SK-N-SH (cell line): ENCODE measurements around the gene BARX1. TPM values are rescaled to one million over a fixed set of nuclear protein-coding genes. Genes with fewer than 3 reads are reported as not detected.

Source experiments
- CTCF ChIA-PET: fragments of 300-600, 350-600 bp; formaldehyde crosslinking; extraction: SDS; loops from one replicate; lab custom pipeline; 2021; lab: Yijun Ruan, JAX
- POLR2A ChIA-PET: fragments of 350-600 bp; sonication (Branson Sonifier 250); formaldehyde crosslinking; extraction: SDS; loops from one replicate; lab custom pipeline; 2020; ENCODE audit warnings: antibody characterized with exemption, inconsistent platforms; lab: Yijun Ruan, JAX
- DNase-seq: peaks from one replicate; pipeline ENCODE4 v3.0.0; 2012
- H2AFZ ChIP-seq: fragments of 200-600 bp; sonication (generic); 2 replicates; pipeline ENCODE4 v1.8.1; 2016; ENCODE audit warnings: antibody characterized with exemption, mild to moderate bottlenecking, low read depth
- H3F3A ChIP-seq: fragments of 200-600 bp; sonication (generic); replicated peaks from 2 replicates; pipeline ENCODE3; 2016; ENCODE audit warnings: antibody characterized with exemption, mild to moderate bottlenecking; ENCODE audit not compliant: insufficient read depth
- H3K27ac ChIP-seq, 2 experiments: fragments of 200-500 bp in 1 of 2; fragments of 200-600 bp in 1 of 2; sonication (Bioruptor generic) in 1 of 2; sonication (generic), shearing (Covaris generic) in 1 of 2; 2 replicates each; pipeline versions ENCODE4 v1.5.1 to v1.6.1; 2014 to 2016; ENCODE audit warnings: low read depth in 2 of 2, inconsistent platforms in 1 of 2, low read length in 1 of 2, mild to moderate bottlenecking in 1 of 2, mixed read lengths in 1 of 2
- H3K27me3 ChIP-seq: fragments of 200-600 bp; sonication (generic), shearing (Covaris generic); 2 replicates; pipeline ENCODE4 v1.6.1; 2016; ENCODE audit warnings: mixed run types; ENCODE audit not compliant: insufficient read depth
- H3K36me3 ChIP-seq, 2 experiments: fragments of 200-500 bp in 1 of 2; fragments of 200-600 bp in 1 of 2; sonication (Bioruptor generic) in 1 of 2; sonication (generic) in 1 of 2; replicated peaks in 1 of 2; 2 replicates each; pipeline versions ENCODE3 to v1.5.1; 2014 to 2016; ENCODE audit warnings: low read length in 1 of 2, mild to moderate bottlenecking in 1 of 2; ENCODE audit not compliant: insufficient read depth in 2 of 2, control insufficient read depth in 1 of 2
- H3K4me1 ChIP-seq, 2 experiments: fragments of 200-500 bp in 1 of 2; fragments of 200-600 bp in 1 of 2; sonication (Bioruptor generic) in 1 of 2; sonication (generic), shearing (Covaris generic) in 1 of 2; 2 replicates each; pipeline versions ENCODE4 v1.5.1 to v1.6.1; 2014 to 2016; ENCODE audit warnings: low read depth in 1 of 2, low read length in 1 of 2, mixed run types in 1 of 2; ENCODE audit not compliant: insufficient read depth in 2 of 2, control insufficient read depth in 1 of 2
- H3K4me2 ChIP-seq: fragments of 200-600 bp; sonication (generic), shearing (Covaris generic); 2 replicates; pipeline ENCODE4 v1.6.1; 2017; ENCODE audit warnings: mixed run types
- H3K4me3 ChIP-seq, 2 experiments: fragments of 200-500 bp in 1 of 2; fragments of 200-600 bp in 1 of 2; sonication (Bioruptor generic) in 1 of 2; sonication (generic), shearing (Covaris generic) in 1 of 2; 2 replicates each; pipeline versions ENCODE4 v1.5.1 to v1.8.1; 2014 to 2016; ENCODE audit warnings: low read depth in 2 of 2, inconsistent platforms in 1 of 2, low read length in 1 of 2, mild to moderate bottlenecking in 1 of 2, mixed read lengths in 1 of 2, moderate library complexity in 1 of 2
- H3K79me2 ChIP-seq: fragments of 200-600 bp; sonication (generic); 2 replicates; pipeline ENCODE4 v1.8.1; 2017; ENCODE audit warnings: mild to moderate bottlenecking; ENCODE audit not compliant: insufficient read depth
- H3K9ac ChIP-seq: fragments of 200-600 bp; sonication (generic); 2 replicates; pipeline ENCODE4 v1.6.1; 2017; ENCODE audit warnings: mixed run types
- H3K9me2 ChIP-seq: fragments of 200-600 bp; sonication (generic); 2 replicates; pipeline ENCODE4 v1.6.1; 2017; ENCODE audit warnings: mixed run types
- H3K9me3 ChIP-seq: fragments of 200-600 bp; sonication (generic); 2 replicates; pipeline ENCODE4 v1.6.1; 2017; ENCODE audit warnings: mixed run types, mild to moderate bottlenecking, moderate library complexity
- H4K20me1 ChIP-seq: fragments of 200-600 bp; sonication (generic); 2 replicates; pipeline ENCODE4 v1.6.1; 2017; ENCODE audit warnings: mild to moderate bottlenecking, mixed run types; ENCODE audit not compliant: insufficient read depth
- ELF1 ChIP-seq: IDR thresholded peaks from 2 replicates; pipeline ENCODE4 v1.4.0; 2012
- EP300 ChIP-seq, 2 experiments: IDR thresholded peaks; 2 replicates each; pipeline versions ENCODE4 v1.4.0 to v1.6.1; 2012; ENCODE audit warnings: borderline replicate concordance in 1 of 2, low read depth in 1 of 2, low read length in 1 of 2
- EZH2phosphoT487 ChIP-seq: fragments of 200-600 bp; sonication (generic); IDR thresholded peaks from 2 replicates; pipeline ENCODE4 v1.6.1; 2017; ENCODE audit warnings: low read depth, mixed run types, mild to moderate bottlenecking, antibody characterized with exemption, moderate library complexity, borderline replicate concordance
- FOSL2 ChIP-seq: IDR thresholded peaks from 2 replicates; pipeline ENCODE4 v1.4.0; 2012; ENCODE audit warnings: low read depth, mild to moderate bottlenecking, moderate library complexity, borderline replicate concordance
- FOXJ3 ChIP-seq: sonication (generic); formaldehyde crosslinking; IDR thresholded peaks from 2 replicates; pipeline ENCODE4 v1.5.1; 2020; ENCODE audit warnings: mild to moderate bottlenecking, missing genetic modification reagents
- FOXM1 ChIP-seq: IDR thresholded peaks from 2 replicates; pipeline ENCODE4 v1.4.0; 2012; ENCODE audit warnings: low read depth, mild to moderate bottlenecking
- JUND ChIP-seq: IDR thresholded peaks from 2 replicates; pipeline ENCODE4 v1.4.0; 2012
- MXI1 ChIP-seq: IDR thresholded peaks from 2 replicates; pipeline ENCODE4 v1.6.1; 2012; ENCODE audit warnings: mild to moderate bottlenecking, low read depth, low read length, improper control_type of control experiment
- RAD21 ChIP-seq: IDR thresholded peaks from 2 replicates; pipeline ENCODE4 v1.6.1; 2012; ENCODE audit warnings: mild to moderate bottlenecking, low read length
- RCOR1 ChIP-seq: fragments of 150-350 bp; IDR thresholded peaks from 2 replicates; pipeline ENCODE4 v1.6.1; 2017; ENCODE audit warnings: antibody characterized with exemption, low read length
- REST ChIP-seq: IDR thresholded peaks from 2 replicates; pipeline ENCODE4 v1.6.1; 2012; ENCODE audit warnings: mild to moderate bottlenecking, low read depth, low read length, moderate library complexity
- TAF1 ChIP-seq: IDR thresholded peaks from 2 replicates; pipeline ENCODE4 v1.6.1; 2012; ENCODE audit warnings: low read depth, mild to moderate bottlenecking, low read length, moderate library complexity, borderline replicate concordance
- TCF12 ChIP-seq: IDR thresholded peaks from 2 replicates; pipeline ENCODE4 v1.4.0; 2012
- TEAD4 ChIP-seq: IDR thresholded peaks from 2 replicates; pipeline ENCODE4 v1.4.0; 2012; ENCODE audit warnings: mild to moderate bottlenecking, borderline replicate concordance; ENCODE audit not compliant: insufficient read depth
- YY1 ChIP-seq: IDR thresholded peaks from 2 replicates; pipeline ENCODE4 v1.4.0; 2012; ENCODE audit warnings: low read depth, mild to moderate bottlenecking
- ZBTB33 ChIP-seq: IDR thresholded peaks from 2 replicates; pipeline ENCODE4 v1.4.0; 2012; ENCODE audit warnings: low read depth, borderline replicate concordance
- polyA plus RNA-seq, 3 experiments: library from polyadenylated mRNA; depleted of rRNA; stranded (reverse); fragments of >200 nt; gene quantifications; 2 replicates each; pipeline ENCODE4 v1.2.3, GENCODE V29; 2012
- TF ChIP-seq, protein P1 (sequence below): fragments of 150-350 bp; IDR thresholded peaks from 2 replicates; pipeline ENCODE4 v1.6.1; 2017; ENCODE audit warnings: antibody characterized with exemption, low read length, low read depth, borderline replicate concordance
- TF ChIP-seq, protein P2 (sequence below): fragments of 200-600 bp; sonication (generic); IDR thresholded peaks from 2 replicates; pipeline ENCODE4 v1.6.1; 2017; ENCODE audit warnings: antibody characterized with exemption, mild to moderate bottlenecking, moderate library complexity

BARX1 gene
- polyA plus RNA-seq, 1 of the 3 experiments (the other 2 are of a cell fraction) = not detected

DNA sequence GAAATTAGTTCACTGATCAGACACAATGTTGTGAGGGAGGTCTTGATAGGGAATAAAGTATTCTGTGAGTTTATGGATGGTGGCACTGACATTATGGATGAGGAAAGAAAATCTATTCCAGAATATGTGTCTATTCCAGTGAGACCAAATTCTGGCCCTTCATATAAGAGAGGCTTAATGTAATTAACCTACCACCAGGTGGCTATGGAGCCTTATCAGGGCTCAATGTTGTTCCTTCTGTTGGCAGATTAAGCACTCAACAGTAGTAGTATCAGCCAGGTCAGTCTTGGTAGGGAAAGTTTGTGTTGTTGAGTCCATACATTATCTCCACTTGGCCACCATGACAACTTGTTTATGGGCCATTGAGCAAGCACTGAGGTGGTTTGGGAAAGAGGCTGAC, 41.7 kb upstream of the BARX1 start:
- Histone ChIP-seq H4K20me1 (no peaks in the 10 kb centered on the region), H3K9me3 (no peaks in the 10 kb centered on the region), H3K4me3 (no peak overlapping the region), H3K4me2 (no peak overlapping the region), H3K36me3 (no peaks in the 10 kb centered on the region), H3K79me2 (no peaks in the 10 kb centered on the region), H3K27ac (no peak overlapping the region), H3K9me2 (no peaks in the 10 kb centered on the region), H3K4me1 (no peaks in the 10 kb centered on the region; a peak in 1 of 4 replicates), H3K27me3 (no peaks in the 10 kb centered on the region), H2AFZ (no peak overlapping the region), H3K9ac (no peak overlapping the region), H3F3A (no peaks in the 10 kb centered on the region)
- POLR2A ChIA-PET = no interaction called here
- no peak for TF ChIP-seq TAF1
- TF ChIP-seq ELF1 = no peak
- no peak for TF ChIP-seq EP300 (IDR thresholded peaks at IDR 0.05; ENCODE audit: borderline replicate concordance in 1 of 2, low read depth in 1 of 2, low read length in 1 of 2)
- no peak for TF ChIP-seq FOXJ3 (CRISPR knock-in tag)
- TF ChIP-seq, protein P1, sequence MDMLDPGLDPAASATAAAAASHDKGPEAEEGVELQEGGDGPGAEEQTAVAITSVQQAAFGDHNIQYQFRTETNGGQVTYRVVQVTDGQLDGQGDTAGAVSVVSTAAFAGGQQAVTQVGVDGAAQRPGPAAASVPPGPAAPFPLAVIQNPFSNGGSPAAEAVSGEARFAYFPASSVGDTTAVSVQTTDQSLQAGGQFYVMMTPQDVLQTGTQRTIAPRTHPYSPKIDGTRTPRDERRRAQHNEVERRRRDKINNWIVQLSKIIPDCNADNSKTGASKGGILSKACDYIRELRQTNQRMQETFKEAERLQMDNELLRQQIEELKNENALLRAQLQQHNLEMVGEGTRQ = no peak
- TF ChIP-seq REST = no peak
- no peak for TF ChIP-seq TCF12
- no peak for TF ChIP-seq MXI1
- no peak for TF ChIP-seq TEAD4
- no peak for TF ChIP-seq EZH2phosphoT487
- no peak for TF ChIP-seq FOSL2
- TF ChIP-seq JUND = no peak
- TF ChIP-seq RAD21 = no peak
- no peak for TF ChIP-seq RCOR1
- TF ChIP-seq ZBTB33 = no peak
- TF ChIP-seq FOXM1 = no peak
- TF ChIP-seq, protein P2, sequence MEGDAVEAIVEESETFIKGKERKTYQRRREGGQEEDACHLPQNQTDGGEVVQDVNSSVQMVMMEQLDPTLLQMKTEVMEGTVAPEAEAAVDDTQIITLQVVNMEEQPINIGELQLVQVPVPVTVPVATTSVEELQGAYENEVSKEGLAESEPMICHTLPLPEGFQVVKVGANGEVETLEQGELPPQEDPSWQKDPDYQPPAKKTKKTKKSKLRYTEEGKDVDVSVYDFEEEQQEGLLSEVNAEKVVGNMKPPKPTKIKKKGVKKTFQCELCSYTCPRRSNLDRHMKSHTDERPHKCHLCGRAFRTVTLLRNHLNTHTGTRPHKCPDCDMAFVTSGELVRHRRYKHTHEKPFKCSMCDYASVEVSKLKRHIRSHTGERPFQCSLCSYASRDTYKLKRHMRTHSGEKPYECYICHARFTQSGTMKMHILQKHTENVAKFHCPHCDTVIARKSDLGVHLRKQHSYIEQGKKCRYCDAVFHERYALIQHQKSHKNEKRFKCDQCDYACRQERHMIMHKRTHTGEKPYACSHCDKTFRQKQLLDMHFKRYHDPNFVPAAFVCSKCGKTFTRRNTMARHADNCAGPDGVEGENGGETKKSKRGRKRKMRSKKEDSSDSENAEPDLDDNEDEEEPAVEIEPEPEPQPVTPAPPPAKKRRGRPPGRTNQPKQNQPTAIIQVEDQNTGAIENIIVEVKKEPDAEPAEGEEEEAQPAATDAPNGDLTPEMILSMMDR = no peak
- TF ChIP-seq YY1 = no peak
- CTCF ChIA-PET = interaction anchor here (1.0 kb wide), 1 partner anchor 315 kb away, joined by 3 read pairs; no protein-coding TSS in a partner anchor
- DNase-seq = no peak
